ENCODE measurements around the gene PPP1R1C.
"Not testable (repeated sequence)": the region's sequence is repeated elsewhere in the genome, so short reads cannot be mapped to it uniquely, and the experiment has no call there.

PPP1R1C gene, protein sequence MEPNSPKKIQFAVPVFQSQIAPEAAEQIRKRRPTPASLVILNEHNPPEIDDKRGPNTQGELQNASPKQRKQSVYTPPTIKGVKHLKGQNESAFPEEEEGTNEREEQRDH

GRCh38 chr2:181985632-181986205 is at the start of gene PPP1R1C:
Gene PPP1R1C (plus strand): TSS chr2:181985853. CDS start chr2:181986111, 258 bp downstream.
- DNase-seq: no peak

GRCh38 chr2:181937473-181937872 is 48.2 kb upstream of the PPP1R1C start:
- DNase-seq: no peak

DNA sequence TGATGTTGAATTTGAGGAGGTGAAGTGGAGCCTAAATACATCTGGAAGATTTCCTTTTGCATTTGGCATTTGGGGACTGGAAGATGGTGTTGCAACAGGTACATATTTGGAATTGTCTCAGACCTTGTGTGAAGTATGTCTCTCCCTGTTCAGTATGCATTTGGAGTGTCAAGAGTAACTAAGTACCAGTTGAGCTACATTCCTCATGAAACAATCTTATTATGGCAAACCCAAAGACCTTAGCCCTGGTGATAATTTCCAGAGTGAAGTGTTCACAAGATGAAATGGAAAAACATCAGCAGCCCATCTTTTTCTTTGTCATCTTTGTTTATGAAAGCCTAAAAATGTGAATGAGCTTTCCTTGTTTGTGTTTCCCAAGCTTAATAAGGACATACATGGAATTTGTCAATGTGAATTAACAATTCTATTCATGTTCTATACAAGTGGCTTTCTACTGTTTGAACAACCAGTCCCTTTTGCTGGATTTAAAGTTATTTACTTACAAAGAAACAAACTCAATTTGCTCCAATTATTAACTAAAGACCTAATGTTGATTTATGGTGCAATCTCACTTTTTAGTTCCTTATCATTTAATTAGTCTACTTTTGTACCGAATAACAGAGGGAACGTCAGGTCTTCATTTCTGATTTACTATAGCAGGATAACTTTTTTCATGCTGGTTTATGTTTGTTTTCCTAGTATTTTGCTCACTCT is 42.1 kb upstream of the PPP1R1C start:
- no peak for DNase-seq

- no peak for DNase-seq
These were observed 41.3 kb upstream of the PPP1R1C start for GRCh38 chr2:181944164-181944913.

- no peak for DNase-seq
These were observed 40.8 kb upstream of the PPP1R1C start for GRCh38 chr2:181944914-181945291.

DNA sequence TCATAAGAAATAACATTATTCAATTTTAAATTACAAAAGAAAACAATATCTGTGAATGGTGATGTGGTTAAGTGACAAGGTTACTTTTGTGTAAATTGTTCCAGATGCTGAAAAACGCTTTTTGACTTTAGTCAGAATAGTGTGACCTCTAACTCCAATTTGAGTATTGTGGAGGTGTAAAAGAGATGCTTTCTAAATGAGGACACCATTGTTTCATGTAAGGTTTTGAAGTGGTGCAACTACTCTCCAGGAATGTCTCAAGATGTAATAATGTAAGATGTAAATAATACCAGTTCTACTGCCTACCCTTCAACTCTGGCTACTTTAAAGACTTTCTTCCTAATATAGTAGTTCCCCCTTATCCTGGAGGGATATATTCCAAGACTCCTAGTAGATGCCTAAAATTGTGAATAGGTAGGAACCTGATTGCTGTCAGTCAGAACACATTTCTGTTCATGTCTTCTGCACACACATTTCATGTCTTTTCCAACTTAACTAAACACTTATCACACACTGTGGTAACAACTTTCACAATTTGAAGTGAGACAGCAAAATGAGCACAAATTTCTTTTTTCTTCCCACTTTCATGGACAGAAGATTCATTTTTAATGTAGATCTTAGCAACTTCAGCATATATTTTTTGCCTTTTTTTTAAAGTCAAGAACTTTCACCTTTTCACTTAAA is 39.1 kb upstream of the PPP1R1C start:
- no peak for DNase-seq

DNA sequence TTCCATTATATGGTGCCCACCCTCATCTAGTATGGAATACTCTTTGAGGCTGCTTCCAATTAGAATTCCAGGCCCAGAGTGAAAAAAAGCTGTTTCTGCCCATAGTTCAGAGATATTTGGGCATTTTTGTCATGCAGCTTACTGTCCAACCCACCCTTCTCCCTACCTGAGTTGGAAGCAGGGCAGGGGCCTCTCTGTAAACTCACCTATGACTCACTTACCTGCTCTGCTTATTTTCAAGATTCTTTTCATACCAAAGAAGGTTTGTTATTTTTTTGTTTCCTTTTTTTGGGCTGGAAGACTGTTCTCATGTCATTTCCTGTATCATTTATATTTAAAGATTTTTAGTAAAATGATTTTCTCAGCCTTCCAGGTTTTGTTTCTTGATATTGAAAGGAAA is 38.4 kb upstream of the PPP1R1C start:
- DNase-seq: no peak

GRCh38 chr2:181948227-181948626 is 37.4 kb upstream of the PPP1R1C start:
- DNase-seq: no peak

DNA sequence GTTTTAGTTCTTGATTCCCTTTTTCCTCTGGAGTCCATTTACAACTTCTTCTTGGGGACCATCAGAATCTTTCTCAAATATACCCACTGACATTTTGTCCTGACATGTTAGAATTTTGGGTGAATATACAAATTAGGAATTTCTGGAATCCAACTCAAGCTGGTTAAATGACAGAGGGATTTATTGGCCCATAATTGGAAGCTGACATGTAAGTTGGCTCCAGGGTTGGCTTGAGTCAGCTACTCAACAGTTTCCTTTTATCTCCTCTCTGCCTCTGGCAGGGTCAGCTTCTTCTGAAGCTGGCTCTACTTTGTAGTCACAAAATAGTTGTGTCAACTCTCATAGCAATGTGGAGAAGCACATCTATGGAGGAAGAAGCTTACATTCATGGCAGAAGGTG is 36.6 kb upstream of the PPP1R1C start:
- no peak for DNase-seq

DNA sequence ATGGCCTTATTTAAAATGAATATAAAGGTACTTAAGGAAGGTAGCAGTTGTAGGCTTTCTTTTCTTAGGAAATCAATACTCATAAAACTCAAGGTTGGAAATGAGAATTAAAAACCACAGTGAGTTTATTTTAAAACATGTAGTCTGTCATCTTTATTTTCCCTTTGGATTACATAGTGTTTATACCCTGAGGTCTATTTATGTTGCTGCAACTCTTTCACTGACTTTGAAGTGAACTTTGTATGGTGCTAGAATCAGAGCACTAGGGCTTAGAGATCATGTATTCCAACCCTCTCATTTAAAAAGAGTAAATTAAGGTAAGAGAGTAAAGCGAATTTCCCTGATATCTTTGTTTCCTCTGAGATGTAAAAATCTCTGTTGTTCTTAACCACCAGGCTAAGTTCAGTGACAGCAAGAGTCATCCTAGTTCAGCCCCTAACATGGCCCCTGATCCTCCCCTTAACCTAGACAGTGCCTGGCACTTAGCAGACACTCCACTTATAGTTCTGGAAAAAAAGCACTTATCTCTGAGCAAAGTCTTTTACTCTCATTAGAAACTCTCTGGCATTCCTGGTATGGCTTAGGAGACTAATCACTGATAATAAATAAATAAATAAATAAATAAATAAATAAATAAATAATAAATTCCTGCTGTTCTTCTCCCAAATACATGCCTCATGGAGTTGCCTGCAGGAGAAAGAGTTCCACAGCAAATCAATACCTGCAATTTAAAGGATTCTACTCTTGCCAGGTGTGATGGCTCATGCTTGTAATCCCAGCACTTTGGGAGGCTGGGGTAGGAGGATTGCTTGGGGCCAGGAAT is 33.0 kb upstream of the PPP1R1C start:
- DNase-seq: no peak

DNA sequence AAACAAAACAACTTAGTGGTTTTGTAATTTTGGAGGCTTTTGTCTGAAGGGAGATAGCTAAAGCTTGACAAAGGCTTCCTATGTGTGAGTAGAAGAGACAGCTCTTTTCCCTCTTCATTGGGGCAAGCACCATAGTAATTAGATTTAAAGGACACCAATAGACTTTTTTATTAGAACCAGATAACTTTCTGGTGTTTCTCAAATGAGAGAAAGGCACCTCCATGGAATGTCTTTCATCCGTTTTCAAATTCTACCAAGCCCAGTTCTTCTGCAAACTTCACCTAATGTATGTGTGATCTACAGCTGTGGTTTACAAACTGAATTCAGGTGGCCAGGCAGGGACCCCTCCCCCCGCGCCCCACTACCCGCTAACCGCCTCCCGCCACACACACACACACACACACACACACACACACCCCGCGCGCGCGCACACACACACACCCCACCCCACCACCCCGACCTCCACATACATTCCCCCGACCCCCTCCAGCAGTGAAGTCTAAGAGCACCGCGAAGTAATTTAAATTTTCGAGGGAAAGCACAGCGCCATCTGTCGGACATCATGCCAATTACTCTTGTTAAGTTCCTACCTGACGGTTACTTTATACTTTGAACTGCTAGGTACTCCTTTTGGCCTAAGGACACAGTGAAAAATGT is 31.6 kb upstream of the PPP1R1C start:
- peak; percentile 19 for DNase-seq

DNA sequence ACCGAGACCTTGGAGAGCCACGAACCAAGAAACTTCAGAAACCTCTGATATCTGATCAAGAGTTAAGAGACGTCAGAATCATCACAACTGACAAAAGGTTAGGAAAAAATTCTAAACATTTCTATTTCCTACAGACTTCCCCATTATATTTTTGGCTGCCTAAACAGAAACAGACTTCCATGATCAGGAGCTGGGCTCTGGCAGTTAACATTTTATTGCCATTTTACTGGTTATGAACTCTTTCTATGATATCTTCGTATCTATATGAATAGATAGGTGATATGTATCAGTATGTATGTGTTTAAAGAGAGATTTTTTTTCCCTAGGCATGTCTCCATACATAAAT is 31.1 kb upstream of the PPP1R1C start:
- no peak for DNase-seq

DNA sequence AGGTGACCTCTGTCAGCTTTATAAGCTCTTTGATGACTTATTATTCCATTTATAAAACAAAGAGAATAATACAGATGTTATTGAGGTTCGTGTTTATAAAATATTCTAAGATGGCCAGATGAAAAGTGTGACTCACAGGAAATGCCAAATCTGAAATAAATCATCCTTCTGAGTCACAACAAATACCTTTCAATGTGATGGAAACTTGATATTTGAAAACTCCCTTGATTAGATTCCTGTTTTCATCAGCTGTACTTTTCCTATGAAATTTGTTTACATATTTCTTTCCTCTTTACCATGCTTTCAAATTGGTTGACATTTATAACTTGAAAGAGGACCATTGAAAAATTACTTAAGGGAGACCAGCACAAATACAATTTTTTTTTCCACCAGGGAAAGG is 30.6 kb upstream of the PPP1R1C start:
- DNase-seq: no peak

DNA sequence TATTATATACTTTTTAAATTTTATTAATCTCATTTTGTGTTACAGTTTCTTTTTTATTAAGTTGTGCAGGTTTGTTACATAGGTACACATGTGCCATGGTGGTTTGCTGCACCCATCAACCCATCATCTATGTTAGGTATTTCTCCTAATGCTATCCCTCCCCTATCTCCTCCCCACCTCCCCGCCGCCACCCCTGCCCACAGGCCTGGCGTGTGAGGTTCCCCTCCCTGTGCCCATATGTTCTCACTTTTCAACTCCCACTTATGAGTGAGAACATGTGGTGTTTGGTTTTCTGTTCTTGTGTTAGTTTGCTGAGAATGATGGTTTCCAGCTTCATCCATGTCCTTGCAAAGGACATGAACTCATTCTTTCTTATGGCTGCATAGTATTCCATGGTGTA is 29.8 kb upstream of the PPP1R1C start:
- not testable (repeated sequence) for DNase-seq

DNA sequence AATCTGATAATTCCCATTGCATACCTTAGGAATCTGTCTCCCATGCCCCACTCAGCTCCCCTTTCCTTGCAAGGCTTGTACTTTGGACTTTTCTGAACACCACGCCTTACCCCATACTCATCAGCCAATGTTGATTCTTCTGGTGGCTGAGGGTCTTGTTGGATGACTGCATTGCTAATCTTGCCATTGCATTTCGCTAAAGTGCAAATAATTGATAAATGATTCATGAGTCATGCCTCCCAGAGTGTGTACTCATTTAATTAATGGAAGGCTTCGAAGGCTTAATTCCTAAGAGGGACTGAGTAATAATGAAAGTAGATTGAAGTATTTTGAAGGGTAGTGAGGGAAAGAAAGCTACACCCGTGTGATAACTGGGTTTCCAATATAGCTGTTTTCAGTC is 28.0 kb upstream of the PPP1R1C start:
- no peak for DNase-seq

DNA sequence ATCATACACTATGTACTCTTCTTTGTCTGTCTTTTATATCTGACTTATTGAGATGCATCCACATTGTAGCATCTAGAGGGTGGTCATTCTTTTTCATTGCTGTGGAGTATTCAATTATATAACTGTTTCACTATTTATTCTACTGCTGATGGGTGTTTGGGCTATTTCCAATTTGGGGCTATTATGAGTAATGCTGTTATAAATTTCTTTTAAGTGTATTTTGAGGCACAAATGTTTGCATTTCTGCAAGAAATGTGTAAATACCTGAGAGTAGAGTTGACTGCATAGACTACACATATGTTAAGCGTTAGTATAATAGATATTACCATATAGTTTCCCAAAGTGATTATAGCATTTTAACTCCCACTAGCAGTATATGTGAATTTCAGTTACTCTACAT is 26.9 kb upstream of the PPP1R1C start:
- no peak for DNase-seq

DNA sequence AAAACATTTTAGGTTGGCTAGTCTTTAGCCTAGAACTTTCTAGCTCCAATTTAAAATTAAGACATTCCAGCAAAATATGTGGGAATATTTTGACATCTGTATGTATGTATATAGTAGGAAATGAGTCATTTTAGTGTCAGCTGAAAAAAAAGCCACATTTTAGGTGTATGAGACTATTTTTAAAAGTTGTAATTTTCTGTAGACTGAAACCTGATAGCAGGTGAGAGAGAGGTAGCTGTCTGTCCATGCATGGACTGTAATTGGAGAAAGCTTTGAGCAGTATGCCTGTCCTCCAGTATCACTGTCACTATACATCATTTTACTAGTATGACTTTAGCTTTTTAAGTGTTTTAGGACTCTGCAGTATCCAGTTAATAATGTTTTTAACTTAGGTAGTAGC is 26.1 kb upstream of the PPP1R1C start:
- DNase-seq: no peak

DNA sequence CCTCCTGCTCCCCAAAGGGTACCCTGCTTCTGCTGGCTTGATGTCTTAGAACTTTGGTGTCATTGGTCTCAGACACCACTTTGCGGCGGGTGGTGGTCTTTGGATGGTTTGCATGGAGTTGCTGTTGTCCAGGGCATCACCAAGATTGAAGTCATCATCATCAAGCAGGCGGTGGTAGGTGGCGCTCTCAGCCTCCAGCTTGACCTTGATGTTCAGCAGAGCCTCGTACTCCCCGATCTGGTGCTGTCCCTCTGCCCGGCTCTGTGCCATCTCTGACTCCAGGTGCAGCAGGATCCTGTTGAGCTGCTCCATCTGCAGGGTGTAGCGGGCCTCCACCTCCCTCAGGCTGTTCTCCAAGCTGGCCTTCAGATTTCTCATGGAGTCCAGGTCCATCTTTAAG is 24.5 kb upstream of the PPP1R1C start:
- not testable (repeated sequence) for DNase-seq

DNA sequence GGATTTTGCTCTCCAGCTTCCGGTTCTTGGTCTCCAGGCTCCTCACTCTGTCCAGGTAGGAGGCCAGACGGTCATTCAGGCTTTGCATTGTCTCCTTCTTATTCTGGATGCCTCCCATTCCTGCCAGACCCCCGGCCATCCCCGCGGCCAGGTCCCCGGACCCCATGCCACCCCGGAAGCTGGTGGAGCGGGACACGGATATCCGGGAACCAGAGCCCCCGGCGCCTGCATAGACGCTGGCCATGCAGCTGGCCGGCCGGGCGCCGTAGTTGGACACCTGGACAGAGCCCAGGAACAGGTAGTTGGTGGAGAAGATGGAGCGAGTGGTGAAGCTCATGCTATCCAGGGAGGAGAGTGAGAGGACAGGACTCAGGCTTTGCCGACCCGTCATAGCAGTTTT is 23.5 kb upstream of the PPP1R1C start:
- no peak for DNase-seq

- DNase-seq: no peak
These were observed 15.4 kb upstream of the PPP1R1C start for GRCh38 chr2:181970160-181970794.

GRCh38 chr2:181971032-181971431 is 14.6 kb upstream of the PPP1R1C start:
- DNase-seq: no peak

All from activated CD4-positive, alpha-beta T cell treated with anti-CD3 and anti-CD28 coated beads for 1 hour (primary cell).